ENCODE data around the gene NOXO1.
A peak's percentile ranks its signal among the peaks of the same experiment; 100 is the strongest.

NOXO1 gene

DNA sequence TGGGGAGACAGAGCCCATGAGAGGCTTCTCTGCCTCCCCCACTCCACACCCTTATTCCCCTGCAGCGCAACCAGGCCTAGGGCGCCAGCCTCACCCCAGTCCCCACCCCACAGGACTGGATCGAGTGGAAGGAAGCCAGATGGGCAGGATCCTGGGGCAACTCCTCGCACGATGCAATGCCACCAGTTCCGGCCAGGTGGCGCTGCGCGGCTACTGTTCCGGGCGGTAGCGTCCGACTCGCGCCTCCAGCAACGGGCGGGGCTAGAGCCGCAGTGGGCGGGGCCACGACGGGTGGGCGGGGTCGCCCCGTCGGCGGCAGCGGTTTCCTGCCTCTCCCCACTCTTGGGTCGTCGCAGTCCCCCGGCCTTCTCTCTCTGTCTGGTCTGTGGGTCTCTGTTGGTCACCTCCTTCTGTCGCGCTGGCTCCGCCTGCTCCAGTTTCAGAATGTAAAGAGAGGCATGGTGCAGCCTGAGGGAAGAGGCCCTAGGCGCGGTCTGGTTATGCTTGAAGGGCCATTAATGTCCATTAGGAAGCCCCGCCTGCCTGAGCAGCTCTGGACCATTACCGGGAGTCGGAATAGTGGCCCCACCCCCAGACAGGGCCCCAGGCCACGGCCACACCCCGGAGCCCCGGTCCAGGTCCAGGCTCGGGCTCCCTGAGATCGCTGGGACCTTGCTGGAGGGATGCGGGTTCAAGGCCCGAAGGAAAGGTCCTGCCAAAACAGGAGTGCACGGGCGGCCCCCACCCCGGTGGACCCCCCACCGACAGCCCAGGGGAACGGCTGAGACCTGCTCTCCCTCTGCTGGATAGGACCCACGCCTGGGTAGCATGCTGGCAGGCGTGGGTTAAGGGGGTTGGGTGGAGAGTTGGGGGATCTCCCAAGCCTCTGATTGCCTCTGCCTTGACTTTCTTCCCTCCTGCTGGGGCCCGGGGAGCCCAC is 42.1 kb upstream of the NOXO1 start:
- H4K20me1 ChIP-seq (ENCODE audit: insufficient read depth, low read length), result peaks cover 5% of the 10 kb centered on the region
- peak overlapping the region in 1 of 2 experiments; percentile 53; a peak in 2 of 4 replicates for H3K4me3 ChIP-seq (ENCODE audit: low read depth in 1 of 2, low read length in 2 of 2)
- H3K4me1 ChIP-seq (ENCODE audit: insufficient read depth, low read length), result peaks cover 20% of the 10 kb centered on the region
- peak overlapping the region; percentile 51 for H3K9ac ChIP-seq (ENCODE audit: low read depth, low read length)
- H3K9me3 ChIP-seq (ENCODE audit: insufficient read depth, low read length, severe bottlenecking), result no peaks in the 10 kb centered on the region
- H2AFZ ChIP-seq (ENCODE audit: low read depth, low read length), result peak overlapping the region; percentile 95
- peak; percentile 86 for ATAC-seq (ENCODE audit: insufficient read depth, low read depth)
- TF ChIP-seq, protein P1, sequence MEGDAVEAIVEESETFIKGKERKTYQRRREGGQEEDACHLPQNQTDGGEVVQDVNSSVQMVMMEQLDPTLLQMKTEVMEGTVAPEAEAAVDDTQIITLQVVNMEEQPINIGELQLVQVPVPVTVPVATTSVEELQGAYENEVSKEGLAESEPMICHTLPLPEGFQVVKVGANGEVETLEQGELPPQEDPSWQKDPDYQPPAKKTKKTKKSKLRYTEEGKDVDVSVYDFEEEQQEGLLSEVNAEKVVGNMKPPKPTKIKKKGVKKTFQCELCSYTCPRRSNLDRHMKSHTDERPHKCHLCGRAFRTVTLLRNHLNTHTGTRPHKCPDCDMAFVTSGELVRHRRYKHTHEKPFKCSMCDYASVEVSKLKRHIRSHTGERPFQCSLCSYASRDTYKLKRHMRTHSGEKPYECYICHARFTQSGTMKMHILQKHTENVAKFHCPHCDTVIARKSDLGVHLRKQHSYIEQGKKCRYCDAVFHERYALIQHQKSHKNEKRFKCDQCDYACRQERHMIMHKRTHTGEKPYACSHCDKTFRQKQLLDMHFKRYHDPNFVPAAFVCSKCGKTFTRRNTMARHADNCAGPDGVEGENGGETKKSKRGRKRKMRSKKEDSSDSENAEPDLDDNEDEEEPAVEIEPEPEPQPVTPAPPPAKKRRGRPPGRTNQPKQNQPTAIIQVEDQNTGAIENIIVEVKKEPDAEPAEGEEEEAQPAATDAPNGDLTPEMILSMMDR (IDR thresholded peaks at IDR 0.05; ENCODE audit: borderline replicate concordance, extremely low read depth, low read length, poor library complexity, severe bottlenecking), result peak; percentile 98
- TF ChIP-seq EZH2 (IDR thresholded peaks at IDR 0.05; ENCODE audit: borderline replicate concordance, low read depth, low read length, severe bottlenecking), result no peak
- peak overlapping the region; percentile 84 for H3K4me2 ChIP-seq (ENCODE audit: insufficient read depth, low read length)
- DNase-seq, result peak; percentile 95
- H3K36me3 ChIP-seq (ENCODE audit: insufficient read depth, low read length), result no peaks in the 10 kb centered on the region
- peaks cover 25% of the 10 kb centered on the region for H3K27me3 ChIP-seq (ENCODE audit: insufficient read depth, low read length, poor library complexity)
- no peaks in the 10 kb centered on the region for H3K79me2 ChIP-seq (ENCODE audit: insufficient read depth, low read length)
- H3K27ac ChIP-seq (ENCODE audit: low read length), result peak overlapping the region; percentile 75

DNA sequence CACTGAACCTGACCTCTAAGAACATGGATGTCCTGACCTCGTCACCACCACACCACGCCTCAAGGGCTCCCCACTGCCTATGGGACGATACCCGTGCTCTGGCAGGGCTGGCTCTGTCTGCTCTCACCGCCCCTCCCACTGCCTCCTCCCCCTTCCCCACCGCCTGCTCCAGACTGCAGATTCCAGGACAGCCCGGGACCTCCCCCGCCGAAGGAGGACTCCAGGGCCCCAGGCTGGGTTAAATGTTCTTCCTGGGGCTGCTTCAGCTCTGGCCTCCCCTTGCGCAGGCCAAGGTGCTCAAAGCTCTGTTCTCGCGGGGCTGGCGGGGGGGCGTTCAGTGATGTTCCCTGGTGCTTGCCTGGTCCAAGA is 41.4 kb upstream of the NOXO1 start:
- Histone ChIP-seq H2AFZ (ENCODE audit: low read depth, low read length) (peak overlapping the region; percentile 83), H3K4me3 (ENCODE audit: low read depth in 1 of 2, low read length in 2 of 2) (peak overlapping the region in 1 of 2 experiments; percentile 53; a peak in 2 of 4 replicates), H3K36me3 (ENCODE audit: insufficient read depth, low read length) (no peaks in the 10 kb centered on the region), H3K4me1 (ENCODE audit: insufficient read depth, low read length) (peaks cover 20% of the 10 kb centered on the region), H4K20me1 (ENCODE audit: insufficient read depth, low read length) (peaks cover 3% of the 10 kb centered on the region), H3K9me3 (ENCODE audit: insufficient read depth, low read length, severe bottlenecking) (no peaks in the 10 kb centered on the region), H3K9ac (ENCODE audit: low read depth, low read length) (peak overlapping the region; percentile 51), H3K79me2 (ENCODE audit: insufficient read depth, low read length) (no peaks in the 10 kb centered on the region), H3K4me2 (ENCODE audit: insufficient read depth, low read length) (peak overlapping the region; percentile 84), H3K27ac (ENCODE audit: low read length) (peak overlapping the region; percentile 51; the same call in 1 of the 2 replicates), H3K27me3 (ENCODE audit: insufficient read depth, low read length, poor library complexity) (peaks cover 19% of the 10 kb centered on the region)
- TF ChIP-seq EZH2 (IDR thresholded peaks at IDR 0.05; ENCODE audit: borderline replicate concordance, low read depth, low read length, severe bottlenecking), result no peak
- TF ChIP-seq, protein P1 (IDR thresholded peaks at IDR 0.05; ENCODE audit: borderline replicate concordance, extremely low read depth, low read length, poor library complexity, severe bottlenecking), result no peak
- peak; percentile 71 for DNase-seq
- peak; percentile 70 for ATAC-seq (ENCODE audit: insufficient read depth, low read depth)

DNA sequence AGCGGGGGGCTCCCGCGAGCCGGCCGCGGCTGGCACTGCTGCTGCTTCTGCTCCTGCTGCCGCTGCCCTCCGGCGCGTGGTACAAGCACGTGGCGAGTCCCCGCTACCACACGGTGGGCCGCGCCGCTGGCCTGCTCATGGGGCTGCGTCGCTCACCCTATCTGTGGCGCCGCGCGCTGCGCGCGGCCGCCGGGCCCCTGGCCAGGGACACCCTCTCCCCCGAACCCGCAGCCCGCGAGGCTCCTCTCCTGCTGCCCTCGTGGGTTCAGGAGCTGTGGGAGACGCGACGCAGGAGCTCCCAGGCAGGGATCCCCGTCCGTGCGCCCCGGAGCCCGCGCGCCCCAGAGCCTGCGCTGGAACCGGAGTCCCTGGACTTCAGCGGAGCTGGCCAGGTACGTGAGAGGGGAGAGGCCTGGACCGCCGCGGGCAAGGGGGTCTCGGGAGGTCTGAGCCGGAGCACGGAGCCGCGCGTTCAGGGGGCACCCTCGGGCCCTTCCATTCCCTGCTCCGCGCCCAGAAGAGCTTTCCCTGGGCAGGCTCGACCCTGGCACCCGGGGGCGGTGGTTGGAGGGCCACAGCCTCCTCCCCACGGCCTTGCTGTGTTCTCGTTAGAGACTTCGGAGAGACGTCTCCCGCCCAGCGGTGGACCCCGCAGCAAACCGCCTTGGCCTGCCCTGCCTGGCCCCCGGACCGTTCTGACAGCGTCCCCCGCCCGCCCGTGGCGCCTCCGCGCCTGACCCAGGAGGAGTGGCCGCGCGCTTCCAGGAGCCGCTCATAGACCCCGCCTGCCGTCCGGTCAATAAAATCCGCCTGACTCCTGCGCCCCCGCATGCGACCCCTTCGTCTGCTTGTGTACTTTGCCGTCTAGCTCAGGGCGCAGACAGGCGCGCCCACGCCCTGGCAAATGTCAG is 38.9 kb upstream of the NOXO1 start:
- Histone ChIP-seq H3K27me3 (ENCODE audit: insufficient read depth, low read length, poor library complexity) (no peaks in the 10 kb centered on the region), H3K4me2 (ENCODE audit: insufficient read depth, low read length) (no peak overlapping the region), H3K4me1 (ENCODE audit: insufficient read depth, low read length) (peaks cover 18% of the 10 kb centered on the region), H3K36me3 (ENCODE audit: insufficient read depth, low read length) (no peaks in the 10 kb centered on the region), H4K20me1 (ENCODE audit: insufficient read depth, low read length) (no peaks in the 10 kb centered on the region), H3K79me2 (ENCODE audit: insufficient read depth, low read length) (no peaks in the 10 kb centered on the region), H3K4me3 (ENCODE audit: low read depth in 1 of 2, low read length in 2 of 2) (no peak overlapping the region), H3K9ac (ENCODE audit: low read depth, low read length) (no peak overlapping the region), H3K27ac (ENCODE audit: low read length) (no peak overlapping the region), H3K9me3 (ENCODE audit: insufficient read depth, low read length, severe bottlenecking) (no peaks in the 10 kb centered on the region), H2AFZ (ENCODE audit: low read depth, low read length) (no peak overlapping the region)
- TF ChIP-seq, protein P1 (IDR thresholded peaks at IDR 0.05; ENCODE audit: borderline replicate concordance, extremely low read depth, low read length, poor library complexity, severe bottlenecking), result no peak
- TF ChIP-seq EZH2 (IDR thresholded peaks at IDR 0.05; ENCODE audit: borderline replicate concordance, low read depth, low read length, severe bottlenecking), result no peak
- ATAC-seq (ENCODE audit: insufficient read depth, low read depth), result no peak
- DNase-seq, result no peak

Data from DND-41 (cell line).